PFSK-1 (cell line): ENCODE data around the gene KIF5A.

ENCODE experiments used
- POLR2AphosphoS5 ChIP-seq: IDR thresholded peaks from 2 replicates; pipeline ENCODE4 v1.6.1; 2012; ENCODE audit warnings: low read depth, mild to moderate bottlenecking, control low read depth, low read length, moderate library complexity
- REST ChIP-seq, 2 experiments: IDR thresholded peaks; 2 replicates each; pipeline versions ENCODE4 v1.6.1 to v1.8.0; 2011 to 2012; ENCODE audit warnings: low read depth in 2 of 2, low read length in 2 of 2, control low read depth in 1 of 2, inconsistent platforms in 1 of 2, mild to moderate bottlenecking in 1 of 2, moderate library complexity in 1 of 2; ENCODE audit not compliant: insufficient read depth in 1 of 2

GRCh38 chr12:57607958-57608663, 58.3 kb downstream of the KIF5A start:
- TF ChIP-seq REST (IDR thresholded peaks at IDR 0.05; ENCODE audit: insufficient read depth in 1 of 2, low read depth in 2 of 2, low read length in 2 of 2) (no peak), POLR2AphosphoS5 (no peak)
